ENCODE data around the gene TYW1B.
"Not testable (repeated sequence)": the region's sequence is repeated elsewhere in the genome, so short reads cannot be mapped to it uniquely, and the experiment has no call there.

- TF ChIP-seq CTCF (IDR thresholded peaks at IDR 0.05); ZFX (IDR thresholded peaks at IDR 0.05; ENCODE audit: borderline replicate concordance): not testable (repeated sequence)
These were observed 266.0 kb downstream of the TYW1B start for GRCh38 chr7:72561988-72562387.

All from 22Rv1 (cell line).